ENCODE results near the gene GDPD2.

GRCh38 chrX:70442224-70442623, 19.1 kb downstream of the GDPD2 start:
- TF ChIP-seq GATA3 (IDR thresholded peaks at IDR 0.05; ENCODE audit: low read depth, low read length) (no peak), GATA2 (IDR thresholded peaks at IDR 0.05; ENCODE audit: low read depth, low read length) (no peak)
